HepG2 (cell line): ENCODE measurements around the gene GRM8. TPM values are rescaled to one million over a fixed set of nuclear protein-coding genes. Genes with fewer than 3 reads are reported as not detected.

Source experiments
- ATAC-seq: fragments of 200-7000 bp; cut with Tn5 transposase; 3 replicates; pipeline ENCODE4 v1.9.1; 2020; ENCODE audit warnings: mild to moderate bottlenecking, moderate library complexity
- BruUV-seq: library from RNA; stranded (reverse); fragments of 400-500 nt; replicated peaks from 2 replicates; lab custom pipeline; 2021; lab: Mats Ljungman, UMichigan
- CTCF ChIA-PET: fragments of 300-600 bp; formaldehyde crosslinking; extraction: SDS; loops from one replicate; lab custom pipeline; 2021; ENCODE audit warnings: low total read pairs, inconsistent platforms, low intra/inter-chr PET ratio; lab: Yijun Ruan, JAX
- POLR2A ChIA-PET: fragments of 350-600 bp; sonication (Branson Sonifier 250); formaldehyde crosslinking; loops from one replicate; lab custom pipeline; 2020; ENCODE audit warnings: antibody characterized with exemption, inconsistent platforms; lab: Yijun Ruan, JAX
- DNase-seq: peaks from one replicate; pipeline ENCODE4 v3.0.0-alpha.2; 2015; ENCODE audit warnings: low spot score
- FAIRE-seq: peaks from 3 replicates; lab custom pipeline; 2011; peaks lifted over from hg19 to GRCh38; lab: Jason Lieb, UNC
- H2AFZ ChIP-seq: one replicate; pipeline ENCODE4 v1.6.1; 2011; ENCODE audit warnings: low read length, inconsistent platforms
- H3K27ac ChIP-seq: fragments of 300-600 bp; 3 replicates; pipeline ENCODE4 v1.8.0; 2011; ENCODE audit warnings: mixed run types, mild to moderate bottlenecking, mixed read lengths, low read length, inconsistent platforms; ENCODE audit not compliant: insufficient read depth; ENCODE audit errors: extremely low read length
- H3K27me3 ChIP-seq, 2 experiments: fragments of 200-600 bp in 1 of 2; 2 replicates in 1 of 2; 3 replicates in 1 of 2; pipeline versions ENCODE4 v1.6.0 to v1.8.0; 2011; ENCODE audit warnings: low read length in 2 of 2, mild to moderate bottlenecking in 2 of 2, moderate library complexity in 2 of 2, inconsistent platforms in 1 of 2; ENCODE audit not compliant: insufficient read depth in 2 of 2, control insufficient read depth in 1 of 2
- H3K36me3 ChIP-seq, 2 experiments: fragments of 200-600 bp in 1 of 2; replicated peaks in 1 of 2; 2 replicates in 1 of 2; 3 replicates in 1 of 2; pipeline versions ENCODE4 v1.5.1 to v1.8.0; 2011; ENCODE audit warnings: low read length in 2 of 2, inconsistent platforms in 1 of 2; ENCODE audit not compliant: insufficient read depth in 2 of 2, control insufficient read depth in 1 of 2
- H3K4me1 ChIP-seq: 2 replicates; pipeline ENCODE4 v1.5.1; 2012; ENCODE audit warnings: low read length, inconsistent platforms; ENCODE audit not compliant: insufficient read depth
- H3K4me2 ChIP-seq: 2 replicates; pipeline ENCODE4 v1.6.0; 2011; ENCODE audit warnings: low read depth, low read length, inconsistent platforms
- H3K4me3 ChIP-seq, 3 experiments: fragments of 200-600 bp in 1 of 3; sonication (generic), shearing (Covaris generic) in 1 of 3; replicated peaks in 1 of 3; 2 replicates each; pipeline ENCODE4 v1.5.1; 2011 to 2016; ENCODE audit warnings: low read length in 3 of 3, inconsistent platforms in 2 of 3, low read depth in 2 of 3, mild to moderate bottlenecking in 2 of 3, control low read depth in 1 of 3, mixed read lengths in 1 of 3; ENCODE audit not compliant: insufficient read depth in 1 of 3
- H3K79me2 ChIP-seq: one replicate; pipeline ENCODE4 v1.6.1; 2011; ENCODE audit warnings: low read length, inconsistent platforms; ENCODE audit not compliant: insufficient read depth
- H3K9ac ChIP-seq: 2 replicates; pipeline ENCODE4 v1.6.0; 2011; ENCODE audit warnings: mild to moderate bottlenecking, low read depth, low read length, inconsistent platforms; ENCODE audit not compliant: insufficient read depth
- H3K9me3 ChIP-seq: 2 replicates; pipeline ENCODE4 v1.5.1; 2012; ENCODE audit warnings: mild to moderate bottlenecking, low read length
- H4K20me1 ChIP-seq: 2 replicates; pipeline ENCODE4 v1.6.0; 2011; ENCODE audit warnings: inconsistent platforms, mild to moderate bottlenecking, low read length, moderate library complexity; ENCODE audit not compliant: insufficient read depth
- KDM3A ChIP-seq: IDR thresholded peaks from 2 replicates; pipeline ENCODE4 v1.6.1; 2018; ENCODE audit warnings: low read depth, missing compliant biosample characterization
- PITX1 ChIP-seq: sonication (generic); formaldehyde crosslinking; IDR thresholded peaks from 2 replicates; pipeline ENCODE4 v1.5.1; 2020; ENCODE audit warnings: mild to moderate bottlenecking, missing genetic modification reagents
- POLR2AphosphoS5 ChIP-seq: IDR thresholded peaks from 2 replicates; pipeline ENCODE4 v1.6.1; 2012; ENCODE audit warnings: low read depth, low read length
- PRDM4 ChIP-seq: sonication (generic); formaldehyde crosslinking; IDR thresholded peaks from 2 replicates; pipeline ENCODE4 v1.9.0; 2021; ENCODE audit warnings: missing genetic modification reagents, borderline replicate concordance
- TCF12 ChIP-seq, 2 experiments: fragments of 450-650 bp in 1 of 2; sonication (generic) in 1 of 2; formaldehyde crosslinking in 1 of 2; IDR thresholded peaks; 2 replicates each; pipeline versions ENCODE4 v1.6.1 to v1.8.0; 2017 to 2022; ENCODE audit warnings: antibody characterized with exemption in 1 of 2, mild to moderate bottlenecking in 1 of 2, missing genetic modification reagents in 1 of 2, moderate library complexity in 1 of 2
- ZFP37 ChIP-seq: sonication (generic); formaldehyde crosslinking; IDR thresholded peaks from 2 replicates; pipeline ENCODE4 v1.4.0; 2020; ENCODE audit warnings: missing genetic modification reagents, borderline replicate concordance
- ZNF10 ChIP-seq: sonication (generic); formaldehyde crosslinking; IDR thresholded peaks from 2 replicates; pipeline ENCODE4 v1.4.0; 2020; ENCODE audit warnings: mild to moderate bottlenecking, low read depth, missing genetic modification reagents, borderline replicate concordance
- ZNF547 ChIP-seq: sonication (generic); formaldehyde crosslinking; IDR thresholded peaks from 2 replicates; pipeline ENCODE4 v1.5.1; 2020; ENCODE audit warnings: mild to moderate bottlenecking, missing genetic modification reagents
- ZSCAN21 ChIP-seq: sonication (generic); formaldehyde crosslinking; IDR thresholded peaks from 2 replicates; pipeline ENCODE4 v1.8.0; 2022; ENCODE audit warnings: mild to moderate bottlenecking, missing genetic modification reagents, moderate library complexity, borderline replicate concordance
- WGBS: methylation state at CpG from one replicate; pipeline ENCODE4 v1.1.6; 2017; ENCODE audit warnings: low lambda C conversion rate; 5-methylcytosine and 5-hydroxymethylcytosine counted together
- in situ Hi-C: cut with HindIII; loops from 2 replicates; pipeline ENCODE4 v1.10.0; 2017; ENCODE audit warnings: low pct_unique_long_range_greater_than_20kb; ENCODE audit not compliant: extremely low pct_ligation_motif_present
- intact Hi-C: fragments of 100-400 bp; cut with micrococcal nuclease; formaldehyde crosslinking; loops from one replicate; pipeline ENCODE4 v1.10.0; 2022; ENCODE audit not compliant: unreplicated experiment
- polyA plus RNA-seq, 8 experiments: library from polyadenylated mRNA; depleted of rRNA in 3 of 8; stranded (reverse) in 7 of 8; unstranded in 1 of 8; fragments of >200 nt; fragmentation: Illumina TruSeq in 4 of 8; extraction: Trizol in 4 of 8; gene quantifications; 2 replicates each; pipeline versions ENCODE4 v1.2.1 to v1.2.3, GENCODE V29; 2011 to 2016; ENCODE audit warnings: low read depth in 4 of 8, missing spikeins in 1 of 8, mixed read lengths in 1 of 8; ENCODE audit not compliant: insufficient read depth in 1 of 8
- total RNA-seq, 5 experiments: library from RNA; depleted of rRNA; stranded (reverse); fragments of >200 nt; fragmentation: Illumina TruSeq; extraction: Trizol; gene quantifications; 2 replicates each; pipeline ENCODE4 v1.2.3, GENCODE V29; 2016; ENCODE audit warnings: low read depth in 1 of 5
- TF ChIP-seq, protein P1 (sequence below): sonication (generic); formaldehyde crosslinking; IDR thresholded peaks from 2 replicates; pipeline ENCODE4 v1.9.0; 2022; ENCODE audit warnings: low read depth, missing genetic modification reagents
- TF ChIP-seq, protein P2 (sequence below): sonication (generic); formaldehyde crosslinking; IDR thresholded peaks from 2 replicates; pipeline ENCODE4 v1.5.0; 2020; ENCODE audit warnings: mild to moderate bottlenecking, missing genetic modification reagents
- TF ChIP-seq, protein P3 (sequence below): sonication (generic); formaldehyde crosslinking; IDR thresholded peaks from 2 replicates; pipeline ENCODE4 v1.9.0; 2021; ENCODE audit warnings: missing genetic modification reagents, mild to moderate bottlenecking, borderline replicate concordance

The GRM8 gene
- total and polyA plus RNA-seq, 2 of the 13 experiments (the other 11 are each of a cell fraction or from before 2014, with no cell fraction given): not detected

DNA sequence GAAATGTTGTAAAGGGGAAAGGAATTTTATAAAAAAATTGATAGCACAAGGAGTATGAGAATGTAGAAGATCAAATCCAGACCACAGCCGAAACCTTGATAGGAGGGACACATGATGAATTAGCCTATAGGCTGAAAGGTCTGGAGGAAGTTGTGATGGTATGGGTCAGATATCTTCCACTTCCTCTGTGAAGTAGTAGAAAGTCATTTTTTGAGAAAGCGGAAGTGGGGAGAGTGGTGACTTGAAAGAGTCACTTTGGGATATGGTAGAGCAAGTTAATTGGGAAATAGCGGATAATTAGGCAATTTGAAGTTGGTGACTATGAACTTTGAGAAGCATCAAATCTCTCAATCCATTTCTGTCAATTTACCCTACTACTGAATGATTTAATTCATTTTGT, 99.4 kb downstream of the GRM8 start:
- no peaks in the 10 kb centered on the region for H3K36me3 ChIP-seq
- no peaks in the 10 kb centered on the region for H3K9me3 ChIP-seq
- H3K4me1 ChIP-seq: no peaks in the 10 kb centered on the region
- in situ Hi-C loops (no loop called here), intact Hi-C loops (loop anchor here (10.0 kb wide), 1 partner anchor 349 kb away; no protein-coding TSS in a partner anchor)
- no peak for ATAC-seq
- no peak overlapping the region for H3K9ac ChIP-seq
- no peak overlapping the region for H3K4me2 ChIP-seq
- ChIA-PET POLR2A (no interaction called here), CTCF (no interaction called here)
- WGBS: 25% methylated on average over 3 of the region's 3 CpGs
- no peaks in the 10 kb centered on the region for H3K79me2 ChIP-seq
- no peak overlapping the region for H3K27ac ChIP-seq
- BruUV-seq: no TSS peak
- no peak overlapping the region for H2AFZ ChIP-seq
- DNase-seq: no peak
- H3K4me3 ChIP-seq: no peak overlapping the region
- no peaks in the 10 kb centered on the region for H3K27me3 ChIP-seq
- no peaks in the 10 kb centered on the region for H4K20me1 ChIP-seq
- TF ChIP-seq, protein P1, sequence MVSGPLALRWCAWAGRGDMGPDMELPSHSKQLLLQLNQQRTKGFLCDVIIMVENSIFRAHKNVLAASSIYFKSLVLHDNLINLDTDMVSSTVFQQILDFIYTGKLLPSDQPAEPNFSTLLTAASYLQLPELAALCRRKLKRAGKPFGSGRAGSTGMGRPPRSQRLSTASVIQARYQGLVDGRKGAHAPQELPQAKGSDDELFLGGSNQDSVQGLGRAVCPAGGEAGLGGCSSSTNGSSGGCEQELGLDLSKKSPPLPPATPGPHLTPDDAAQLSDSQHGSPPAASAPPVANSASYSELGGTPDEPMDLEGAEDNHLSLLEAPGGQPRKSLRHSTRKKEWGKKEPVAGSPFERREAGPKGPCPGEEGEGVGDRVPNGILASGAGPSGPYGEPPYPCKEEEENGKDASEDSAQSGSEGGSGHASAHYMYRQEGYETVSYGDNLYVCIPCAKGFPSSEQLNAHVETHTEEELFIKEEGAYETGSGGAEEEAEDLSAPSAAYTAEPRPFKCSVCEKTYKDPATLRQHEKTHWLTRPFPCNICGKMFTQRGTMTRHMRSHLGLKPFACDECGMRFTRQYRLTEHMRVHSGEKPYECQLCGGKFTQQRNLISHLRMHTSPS (CRISPR knock-in tag): no peak
- TF ChIP-seq ZNF10: no peak
- no peak for TF ChIP-seq PITX1 (CRISPR knock-in tag)
- no peak for TF ChIP-seq ZNF547 (CRISPR knock-in tag)
- no peak for TF ChIP-seq POLR2AphosphoS5
- TF ChIP-seq ZFP37 (CRISPR knock-in tag): no peak
- no peak for TF ChIP-seq TCF12 (IDR thresholded peaks at IDR 0.05)
- no peak for TF ChIP-seq TCF12 (CRISPR knock-in tag; IDR thresholded peaks at IDR 0.05)
- TF ChIP-seq PRDM4 (CRISPR knock-in tag): no peak
- no peak for TF ChIP-seq KDM3A (CRISPR knock-in tag)
- TF ChIP-seq ZSCAN21 (CRISPR knock-in tag): no peak
- TF ChIP-seq, protein P2, sequence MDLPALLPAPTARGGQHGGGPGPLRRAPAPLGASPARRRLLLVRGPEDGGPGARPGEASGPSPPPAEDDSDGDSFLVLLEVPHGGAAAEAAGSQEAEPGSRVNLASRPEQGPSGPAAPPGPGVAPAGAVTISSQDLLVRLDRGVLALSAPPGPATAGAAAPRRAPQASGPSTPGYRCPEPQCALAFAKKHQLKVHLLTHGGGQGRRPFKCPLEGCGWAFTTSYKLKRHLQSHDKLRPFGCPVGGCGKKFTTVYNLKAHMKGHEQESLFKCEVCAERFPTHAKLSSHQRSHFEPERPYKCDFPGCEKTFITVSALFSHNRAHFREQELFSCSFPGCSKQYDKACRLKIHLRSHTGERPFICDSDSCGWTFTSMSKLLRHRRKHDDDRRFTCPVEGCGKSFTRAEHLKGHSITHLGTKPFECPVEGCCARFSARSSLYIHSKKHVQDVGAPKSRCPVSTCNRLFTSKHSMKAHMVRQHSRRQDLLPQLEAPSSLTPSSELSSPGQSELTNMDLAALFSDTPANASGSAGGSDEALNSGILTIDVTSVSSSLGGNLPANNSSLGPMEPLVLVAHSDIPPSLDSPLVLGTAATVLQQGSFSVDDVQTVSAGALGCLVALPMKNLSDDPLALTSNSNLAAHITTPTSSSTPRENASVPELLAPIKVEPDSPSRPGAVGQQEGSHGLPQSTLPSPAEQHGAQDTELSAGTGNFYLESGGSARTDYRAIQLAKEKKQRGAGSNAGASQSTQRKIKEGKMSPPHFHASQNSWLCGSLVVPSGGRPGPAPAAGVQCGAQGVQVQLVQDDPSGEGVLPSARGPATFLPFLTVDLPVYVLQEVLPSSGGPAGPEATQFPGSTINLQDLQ (CRISPR knock-in tag): no peak
- TF ChIP-seq, protein P3, sequence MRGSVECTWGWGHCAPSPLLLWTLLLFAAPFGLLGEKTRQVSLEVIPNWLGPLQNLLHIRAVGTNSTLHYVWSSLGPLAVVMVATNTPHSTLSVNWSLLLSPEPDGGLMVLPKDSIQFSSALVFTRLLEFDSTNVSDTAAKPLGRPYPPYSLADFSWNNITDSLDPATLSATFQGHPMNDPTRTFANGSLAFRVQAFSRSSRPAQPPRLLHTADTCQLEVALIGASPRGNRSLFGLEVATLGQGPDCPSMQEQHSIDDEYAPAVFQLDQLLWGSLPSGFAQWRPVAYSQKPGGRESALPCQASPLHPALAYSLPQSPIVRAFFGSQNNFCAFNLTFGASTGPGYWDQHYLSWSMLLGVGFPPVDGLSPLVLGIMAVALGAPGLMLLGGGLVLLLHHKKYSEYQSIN (CRISPR knock-in tag): no peak
- no peak for FAIRE-seq
